K562 (cell line): ENCODE results near the gene PRTN3. TPM values are rescaled to one million over a fixed set of nuclear protein-coding genes. Genes with fewer than 3 reads are reported as not detected.
A peak's percentile ranks its signal among the peaks of the same experiment; 100 is the strongest.

Experiments used
- ATAC-seq: fragments of 200-7000 bp; cut with Tn5 transposase; 3 replicates; pipeline ENCODE4 v1.9.1; 2020; ENCODE audit warnings: moderate library complexity
- BruUV-seq: library from RNA; stranded (reverse); fragments of 400-500 nt; replicated peaks from 2 replicates; lab custom pipeline; 2021; lab: Mats Ljungman, UMichigan
- CTCF ChIA-PET: fragments of 300-600 bp; formaldehyde crosslinking; extraction: SDS; loops from one replicate; lab custom pipeline; 2021; ENCODE audit warnings: low intra/inter-chr PET ratio; lab: Yijun Ruan, JAX
- POLR2A ChIA-PET: fragments of 300-600, 350-650 bp; sonication (Branson Sonifier 250); formaldehyde crosslinking; extraction: SDS; loops from one replicate; lab custom pipeline; 2021; ENCODE audit warnings: antibody characterized with exemption, inconsistent platforms; lab: Yijun Ruan, JAX
- DNase-seq, 4 experiments: peaks; one replicate each; pipeline versions ENCODE4 v3.0.0 to v3.0.0-alpha.2; 2011 to 2018; ENCODE audit warnings: low spot score in 3 of 4, mixed read lengths in 3 of 4; ENCODE audit errors: extremely low read depth in 1 of 4
- FAIRE-seq: peaks from 2 replicates; lab custom pipeline; 2011; peaks lifted over from hg19 to GRCh38; lab: Jason Lieb, UNC
- H2AFZ ChIP-seq: 2 replicates; pipeline ENCODE4 v1.6.0; 2011; ENCODE audit warnings: low read depth, low read length, control low read depth, inconsistent platforms
- H3K27ac ChIP-seq: fragments of 200-600 bp; 3 replicates; pipeline ENCODE4 v1.8.0; 2011; ENCODE audit warnings: low read depth, mild to moderate bottlenecking, control low read depth, inconsistent platforms, low read length, moderate library complexity, mixed read lengths; ENCODE audit errors: extremely low read depth
- H3K27me3 ChIP-seq, 2 experiments: fragments of 300-600 bp in 1 of 2; 2 replicates in 1 of 2; 3 replicates in 1 of 2; pipeline versions ENCODE4 v1.6.0 to v1.8.0; 2011; ENCODE audit warnings: inconsistent platforms in 2 of 2, low read length in 2 of 2, mild to moderate bottlenecking in 1 of 2, mixed read lengths in 1 of 2, moderate library complexity in 1 of 2; ENCODE audit not compliant: control insufficient read depth in 2 of 2, insufficient read depth in 2 of 2
- H3K36me3 ChIP-seq: fragments of 300-600 bp; 3 replicates; pipeline ENCODE4 v1.8.0; 2011; ENCODE audit warnings: mild to moderate bottlenecking, low read length, inconsistent platforms; ENCODE audit not compliant: control insufficient read depth, insufficient read depth
- H3K4me1 ChIP-seq, 2 experiments: fragments of 200-600 bp in 1 of 2; replicated peaks in 1 of 2; 2 replicates in 1 of 2; 3 replicates in 1 of 2; pipeline versions ENCODE4 v1.5.1 to v1.8.0; 2011; ENCODE audit warnings: inconsistent platforms in 2 of 2, low read length in 2 of 2, mild to moderate bottlenecking in 1 of 2, mixed read lengths in 1 of 2, moderate library complexity in 1 of 2; ENCODE audit not compliant: control insufficient read depth in 2 of 2, insufficient read depth in 2 of 2
- H3K4me2 ChIP-seq: 2 replicates; pipeline ENCODE4 v1.6.1; 2011; ENCODE audit warnings: low read length, control low read depth, inconsistent platforms, mixed read lengths; ENCODE audit not compliant: insufficient read depth
- H3K4me3 ChIP-seq: fragments of 200-600 bp; sonication (generic), shearing (Covaris generic); 2 replicates; pipeline ENCODE4 v1.5.1; 2016; ENCODE audit warnings: control low read depth, inconsistent platforms
- H3K79me2 ChIP-seq: fragments of 200-600 bp; 3 replicates; pipeline ENCODE4 v1.8.0; 2011; ENCODE audit warnings: low read length, inconsistent platforms; ENCODE audit not compliant: control insufficient read depth, insufficient read depth
- H3K9ac ChIP-seq, 2 experiments: 2 replicates each; pipeline versions ENCODE4 v1.6.0 to v1.6.1; 2011; ENCODE audit warnings: low read depth in 2 of 2, low read length in 2 of 2, control low read depth in 1 of 2, inconsistent platforms in 1 of 2, mild to moderate bottlenecking in 1 of 2, mixed read lengths in 1 of 2; ENCODE audit not compliant: insufficient read depth in 1 of 2
- H3K9me1 ChIP-seq: one replicate; pipeline ENCODE4 v1.6.0; 2011; ENCODE audit warnings: inconsistent platforms, mild to moderate bottlenecking, low read length, moderate library complexity; ENCODE audit not compliant: control insufficient read depth, insufficient read depth
- H3K9me3 ChIP-seq: replicated peaks from 2 replicates; pipeline ENCODE4 v1.5.1; 2011; ENCODE audit warnings: low read depth, low read length, inconsistent platforms; ENCODE audit not compliant: control insufficient read depth, insufficient read depth
- H4K20me1 ChIP-seq: replicated peaks from 2 replicates; pipeline ENCODE4 v1.6.1; 2011; ENCODE audit warnings: low read length, inconsistent platforms, mixed read lengths; ENCODE audit not compliant: control insufficient read depth, insufficient read depth
- CTBP1 ChIP-seq: fragments of 450-650 bp; IDR thresholded peaks from 2 replicates; pipeline ENCODE4 v1.6.1; 2016; ENCODE audit warnings: borderline replicate concordance
- ELF1 ChIP-seq: fragments of 200-800 bp; sonication (Bioruptor generic); IDR thresholded peaks from 2 replicates; pipeline ENCODE4 v1.6.1; 2016; ENCODE audit warnings: missing genetic modification characterization, missing compliant biosample characterization
- MAFK ChIP-seq: IDR thresholded peaks from 2 replicates; pipeline ENCODE4 v1.6.1; 2011; ENCODE audit warnings: low read length, improper control_type of control experiment
- PHF21A ChIP-seq: fragments of 450-650 bp; IDR thresholded peaks from 2 replicates; pipeline ENCODE4 v1.6.1; 2017; ENCODE audit warnings: low read depth, borderline replicate concordance
- RBFOX2 ChIP-seq: fragments of 200-400 bp; formaldehyde crosslinking; IDR thresholded peaks from 2 replicates; pipeline ENCODE4 v1.6.1; 2017; ENCODE audit warnings: low read depth, mild to moderate bottlenecking, low read length, moderate library complexity
- RFX1 ChIP-seq: fragments of 450-650 bp; IDR thresholded peaks from 2 replicates; pipeline ENCODE4 v1.6.1; 2016; ENCODE audit warnings: mild to moderate bottlenecking, moderate library complexity
- SPI1 ChIP-seq: IDR thresholded peaks from 2 replicates; pipeline ENCODE4 v1.6.1; 2011; ENCODE audit warnings: low read depth, low read length, control low read depth, borderline replicate concordance
- TEAD4 ChIP-seq, 2 experiments: sonication (generic) in 1 of 2; formaldehyde crosslinking in 1 of 2; IDR thresholded peaks; 2 replicates each; pipeline versions ENCODE4 v1.6.1 to v1.8.0; 2012 to 2022; ENCODE audit warnings: borderline replicate concordance in 1 of 2, inconsistent platforms in 1 of 2, low read length in 1 of 2, mild to moderate bottlenecking in 1 of 2, missing genetic modification reagents in 1 of 2
- THAP12 ChIP-seq: fragments of 250-450 bp; sonication (Bioruptor Pico); IDR thresholded peaks from 2 replicates; pipeline ENCODE4 v1.9.0; 2021; ENCODE audit warnings: mild to moderate bottlenecking, inconsistent platforms
- ZNF41 ChIP-seq: fragments of 250-450 bp; sonication (Bioruptor Pico); conservative IDR thresholded peaks from 2 replicates; pipeline ENCODE4 v1.4.0; 2020; ENCODE audit warnings: mild to moderate bottlenecking
- WGBS: fragments of 100-300 bp; shearing (Covaris generic); methylation state at CpG from one replicate; pipeline ENCODE4 v1.1.6; 2016; ENCODE audit warnings: low coverage, mixed read lengths; ENCODE audit not compliant: insufficient coverage; ENCODE audit errors: missing lambda C conversion rate; 5-methylcytosine and 5-hydroxymethylcytosine counted together
- in situ Hi-C: fragments of 300-500 bp; cut with MboI; formaldehyde crosslinking; loops from 4 replicates; pipeline ENCODE4 v1.15.0; 2018; ENCODE audit warnings: inconsistent platforms, mixed read lengths
- intact Hi-C: fragments of 100-400 bp; cut with micrococcal nuclease; formaldehyde crosslinking; loops from 2 replicates; pipeline ENCODE4 v1.14.2; 2022
- polyA plus RNA-seq, 8 experiments: library from polyadenylated mRNA; depleted of rRNA in 4 of 8; stranded (reverse) in 5 of 8; unstranded in 3 of 8; fragments of >200 nt; fragmentation: Nextera tagmentation in 2 of 8; fragmentation: Illumina TruSeq in 1 of 8; extraction: Ambion mirVana in 2 of 8; extraction: Trizol in 1 of 8; gene quantifications; 2 replicates each; pipeline versions ENCODE4 v1.2.1 to v1.2.3, GENCODE V29; 2011 to 2014; ENCODE audit warnings: inconsistent platforms in 1 of 8, missing spikeins in 1 of 8
- total RNA-seq, 7 experiments: library from RNA; depleted of rRNA in 6 of 7; stranded (reverse); fragments of >200 nt in 6 of 7; fragmentation: Illumina TruSeq in 2 of 7; extraction: Trizol in 2 of 7; gene quantifications; 2 replicates each; pipeline versions ENCODE4 v1.2.1 to v1.2.3, GENCODE V29; 2011 to 2021; ENCODE audit warnings: low replicate concordance in 1 of 7
- TF ChIP-seq, protein P1 (sequence below): fragments of 250-450 bp; sonication (Bioruptor Pico); IDR thresholded peaks from 2 replicates; pipeline ENCODE4 v1.8.0; 2022; ENCODE audit warnings: inconsistent platforms, mild to moderate bottlenecking, moderate library complexity, borderline replicate concordance

PRTN3 gene
- total and polyA plus RNA-seq, 9 of the 15 experiments (the other 6 are each of a cell fraction or from before 2014, with no cell fraction given): 0.14 to 0.86 (median 0.43) TPM; not detected in 3

DNA sequence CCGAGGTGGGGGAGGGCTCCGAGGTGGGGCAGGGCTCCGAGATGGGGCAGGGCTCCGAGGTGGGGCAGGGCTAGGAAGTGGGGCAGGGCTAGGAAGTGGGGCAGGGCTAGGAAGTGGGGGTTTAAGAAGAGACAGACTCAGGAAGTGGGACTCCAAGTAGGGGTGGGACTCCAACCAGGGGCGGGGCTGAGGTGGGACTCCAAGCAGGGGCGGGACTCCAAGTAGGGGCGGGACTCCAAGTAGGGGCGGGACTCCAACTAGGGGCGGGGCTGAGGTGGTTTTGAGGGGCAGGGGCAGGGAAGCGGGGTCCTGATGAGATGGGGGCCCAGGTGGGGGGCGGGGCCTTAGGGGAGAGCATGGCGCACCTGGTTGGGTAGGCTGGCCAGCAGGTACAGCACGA is 32.3 kb downstream of the PRTN3 start:
- ATAC-seq: peak; percentile 90
- CTCF ChIA-PET: no interaction called here

DNA sequence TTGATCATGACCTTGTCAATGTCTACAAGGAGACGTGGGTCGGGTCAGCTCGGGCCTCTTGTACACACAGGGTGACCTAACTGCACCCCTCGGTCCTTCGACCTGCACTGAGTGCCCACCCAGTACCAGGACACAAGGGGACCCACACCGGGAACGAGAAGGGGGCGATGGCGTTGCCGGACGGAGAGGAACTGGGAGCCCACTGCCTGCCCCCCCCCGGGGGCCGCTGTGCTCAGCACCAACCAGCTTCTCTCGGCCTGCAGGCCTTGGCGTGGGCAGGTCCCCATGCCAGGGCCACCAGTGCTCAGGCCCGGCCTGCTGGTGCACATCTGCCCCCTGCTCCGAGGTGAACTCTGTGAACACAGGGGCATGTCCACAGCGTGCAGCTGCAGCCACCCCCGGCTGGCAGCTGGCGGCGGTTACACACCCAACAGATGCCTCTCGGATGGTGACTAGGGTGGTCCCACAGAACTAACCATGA is 32.8 kb downstream of the PRTN3 start:
- 87% methylated on average over 15 of the region's 22 CpGs for WGBS
- H2AFZ ChIP-seq: no peak overlapping the region
- H3K27me3 ChIP-seq: no peaks in the 10 kb centered on the region
- H3K36me3 ChIP-seq: peaks cover 72% of the 10 kb centered on the region; the same call in 2 of the 3 replicates
- intact Hi-C loops (no loop called here), in situ Hi-C loops (no loop called here)
- DNase-seq (no peak), ATAC-seq (no peak), FAIRE-seq (no peak)
- no peaks in the 10 kb centered on the region for H3K79me2 ChIP-seq
- H3K9me3 ChIP-seq: no peaks in the 10 kb centered on the region
- H3K4me3 ChIP-seq: no peak overlapping the region
- peak overlapping the region in 1 of 2 experiments; percentile 68; a peak in 2 of 4 replicates for H3K9ac ChIP-seq
- ChIA-PET POLR2A (interaction anchor here (0.6 to 0.8 kb wide), 2 partner anchors 10 to 20 kb away, joined by 3 to 4 read pairs; partner anchors contain the start of genes MED16 and RNU6-9), CTCF (no interaction called here)
- H4K20me1 ChIP-seq: no peaks in the 10 kb centered on the region; the same call in 1 of the 2 replicates
- peaks cover 16 to 64% of the 10 kb centered on the region in 2 experiments for H3K4me1 ChIP-seq
- no peak overlapping the region; the same call in 1 of the 2 replicates for H3K4me2 ChIP-seq
- no peaks in the 10 kb centered on the region for H3K9me1 ChIP-seq
- peak overlapping the region; percentile 44; the same call in 2 of the 3 replicates for H3K27ac ChIP-seq
- BruUV-seq: no TSS peak
- TF ChIP-seq CTBP1 (no peak), THAP12 (no peak), ZNF41 (CRISPR knock-in tag) (no peak), RBFOX2 (peak; percentile 45; the same call in 1 of the 2 replicates), RFX1 (no peak), TEAD4 (IDR thresholded peaks at IDR 0.05; ENCODE audit: low read length) (no peak), TEAD4 (CRISPR knock-in tag; IDR thresholded peaks at IDR 0.05; ENCODE audit: borderline replicate concordance) (no peak)
- TF ChIP-seq, protein P1, sequence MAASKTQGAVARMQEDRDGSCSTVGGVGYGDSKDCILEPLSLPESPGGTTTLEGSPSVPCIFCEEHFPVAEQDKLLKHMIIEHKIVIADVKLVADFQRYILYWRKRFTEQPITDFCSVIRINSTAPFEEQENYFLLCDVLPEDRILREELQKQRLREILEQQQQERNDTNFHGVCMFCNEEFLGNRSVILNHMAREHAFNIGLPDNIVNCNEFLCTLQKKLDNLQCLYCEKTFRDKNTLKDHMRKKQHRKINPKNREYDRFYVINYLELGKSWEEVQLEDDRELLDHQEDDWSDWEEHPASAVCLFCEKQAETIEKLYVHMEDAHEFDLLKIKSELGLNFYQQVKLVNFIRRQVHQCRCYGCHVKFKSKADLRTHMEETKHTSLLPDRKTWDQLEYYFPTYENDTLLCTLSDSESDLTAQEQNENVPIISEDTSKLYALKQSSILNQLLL (CRISPR knock-in tag): no peak

More for the DNA sequence above, 32.3 kb downstream of the PRTN3 start:
- intact Hi-C loops: no loop called here
- no peak for TF ChIP-seq PHF21A
- 0 out of 2 replicates have a peak, but pooled peaks have one; percentile 5 for TF ChIP-seq SPI1
- 0 out of 2 replicates have a peak, but pooled peaks have one; percentile 51 for TF ChIP-seq ELF1
- TF ChIP-seq MAFK: no peak
- TF ChIP-seq, all 486 proteins: peak for 2
- WGBS: no CpG with 5 or more reads among the region's 13 CpGs
- no peaks in the 10 kb centered on the region for H3K27me3 ChIP-seq
- DNase-seq: peak; percentile 69 to 86 (median 77)
- H3K9ac ChIP-seq: no peak overlapping the region
- H3K79me2 ChIP-seq: no peaks in the 10 kb centered on the region
- peaks cover 77% of the 10 kb centered on the region; the same call in 2 of the 3 replicates for H3K36me3 ChIP-seq
- in situ Hi-C loops: no loop called here
- peaks cover 16 to 69% of the 10 kb centered on the region in 2 experiments for H3K4me1 ChIP-seq
- no peak overlapping the region; the same call in 1 of the 2 replicates for H3K4me2 ChIP-seq
- POLR2A ChIA-PET: interaction anchor here (2.0 kb wide), 1 partner anchor 35 kb away, joined by 7 read pairs; no protein-coding TSS in a partner anchor
- no peaks in the 10 kb centered on the region; the same call in 1 of the 2 replicates for H4K20me1 ChIP-seq
- BruUV-seq: no TSS peak
- H3K4me3 ChIP-seq: no peak overlapping the region
- no peaks in the 10 kb centered on the region for H3K9me3 ChIP-seq
- peak overlapping the region; percentile 44; the same call in 2 of the 3 replicates for H3K27ac ChIP-seq
- FAIRE-seq: no peak
- H2AFZ ChIP-seq: no peak overlapping the region
- no peaks in the 10 kb centered on the region for H3K9me1 ChIP-seq
